Measurements from ENCODE around the gene MFSD2A. TPM values are rescaled to one million over a fixed set of nuclear protein-coding genes. Genes with fewer than 3 reads are reported as not detected.
A peak's percentile ranks its signal among the peaks of the same experiment; 100 is the strongest.

The MFSD2A gene
- total RNA-seq, 1 experiment from 2014 or later: 12.1 TPM

DNA sequence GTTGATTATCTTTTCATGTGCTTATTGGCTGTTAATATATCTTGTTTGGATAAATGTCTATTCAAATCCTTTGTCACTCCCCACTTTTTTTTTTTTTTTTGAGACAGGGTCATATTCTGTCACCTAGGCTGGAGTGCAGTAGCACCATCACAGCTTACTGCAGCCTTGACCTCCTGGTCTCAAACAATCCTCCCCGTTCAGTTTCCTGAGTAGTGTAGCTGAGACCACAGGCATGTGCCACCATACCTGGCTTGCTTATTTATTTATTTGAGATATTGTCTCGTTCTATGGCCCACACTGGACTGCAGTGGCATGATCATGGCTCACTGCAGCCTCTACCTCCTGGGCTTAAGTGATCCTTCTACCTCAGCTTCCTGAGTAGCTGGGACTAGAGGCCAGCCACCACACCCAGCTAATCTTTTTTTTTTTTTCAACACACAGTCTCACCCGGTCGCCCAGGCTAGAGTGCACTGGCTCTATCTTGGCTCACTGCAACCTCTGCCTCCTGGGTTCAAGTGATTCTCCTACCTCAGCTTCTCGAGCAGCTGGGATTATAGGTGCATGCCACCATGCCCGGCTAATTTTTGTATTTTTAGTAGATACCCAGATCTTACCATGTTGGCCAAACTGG is 39.3 kb upstream of the MFSD2A start:
- POLR2A ChIA-PET (ENCODE audit: unreplicated experiment): no interaction called here
- H3K27me3 ChIP-seq (ENCODE audit: low read length): no peaks in the 10 kb centered on the region
- no peak for ATAC-seq
- intact Hi-C loops (cut with micrococcal nuclease): no loop called here
- H4K20me1 ChIP-seq (ENCODE audit: low read length): no peaks in the 10 kb centered on the region
- no peak overlapping the region for H2AFZ ChIP-seq (ENCODE audit: low read length)
- H3K79me2 ChIP-seq (ENCODE audit: low read length): no peaks in the 10 kb centered on the region
- TF ChIP-seq EZH2phosphoT487 (IDR thresholded peaks at IDR 0.05; ENCODE audit: borderline replicate concordance, low read length): no peak
- TF ChIP-seq, protein P1, sequence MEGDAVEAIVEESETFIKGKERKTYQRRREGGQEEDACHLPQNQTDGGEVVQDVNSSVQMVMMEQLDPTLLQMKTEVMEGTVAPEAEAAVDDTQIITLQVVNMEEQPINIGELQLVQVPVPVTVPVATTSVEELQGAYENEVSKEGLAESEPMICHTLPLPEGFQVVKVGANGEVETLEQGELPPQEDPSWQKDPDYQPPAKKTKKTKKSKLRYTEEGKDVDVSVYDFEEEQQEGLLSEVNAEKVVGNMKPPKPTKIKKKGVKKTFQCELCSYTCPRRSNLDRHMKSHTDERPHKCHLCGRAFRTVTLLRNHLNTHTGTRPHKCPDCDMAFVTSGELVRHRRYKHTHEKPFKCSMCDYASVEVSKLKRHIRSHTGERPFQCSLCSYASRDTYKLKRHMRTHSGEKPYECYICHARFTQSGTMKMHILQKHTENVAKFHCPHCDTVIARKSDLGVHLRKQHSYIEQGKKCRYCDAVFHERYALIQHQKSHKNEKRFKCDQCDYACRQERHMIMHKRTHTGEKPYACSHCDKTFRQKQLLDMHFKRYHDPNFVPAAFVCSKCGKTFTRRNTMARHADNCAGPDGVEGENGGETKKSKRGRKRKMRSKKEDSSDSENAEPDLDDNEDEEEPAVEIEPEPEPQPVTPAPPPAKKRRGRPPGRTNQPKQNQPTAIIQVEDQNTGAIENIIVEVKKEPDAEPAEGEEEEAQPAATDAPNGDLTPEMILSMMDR (conservative IDR thresholded peaks at IDR 0.05; ENCODE audit: low read depth, low read length): no peak
- TF ChIP-seq EZH2 (IDR thresholded peaks at IDR 0.05; ENCODE audit: low read length, unreplicated experiment): no peak
- H3K27ac ChIP-seq (ENCODE audit: low read length): no peak overlapping the region
- H3K4me2 ChIP-seq (ENCODE audit: low read length): no peak overlapping the region
- H3K4me1 ChIP-seq (ENCODE audit: insufficient read depth, low read length): no peaks in the 10 kb centered on the region
- DNase-seq: no peak
- no peaks in the 10 kb centered on the region for H3K9me3 ChIP-seq (ENCODE audit: low read length)
- BruUV-seq (replicated peaks): no TSS peak
- no peak overlapping the region for H3K9ac ChIP-seq (ENCODE audit: low read length)
- no peaks in the 10 kb centered on the region for H3K36me3 ChIP-seq (ENCODE audit: low read depth, low read length)
- no peak overlapping the region for H3K4me3 ChIP-seq (ENCODE audit: low read length)
- no peaks in the 10 kb centered on the region for H3F3A ChIP-seq (ENCODE audit: low read length, unreplicated experiment)
- CTCF ChIA-PET: no interaction called here
- no peaks in the 10 kb centered on the region for H3K9me2 ChIP-seq (replicated peaks; ENCODE audit: low read length)

GRCh38 chr1:39917825-39918224 is 37.1 kb upstream of the MFSD2A start:
- Histone ChIP-seq H4K20me1 (ENCODE audit: low read length) (no peaks in the 10 kb centered on the region), H3K9ac (ENCODE audit: low read length) (no peak overlapping the region), H3K4me1 (ENCODE audit: insufficient read depth, low read length) (no peaks in the 10 kb centered on the region), H3K27me3 (ENCODE audit: low read length) (no peaks in the 10 kb centered on the region), H3K4me3 (ENCODE audit: low read length) (no peak overlapping the region), H3K79me2 (ENCODE audit: low read length) (no peaks in the 10 kb centered on the region), H3F3A (ENCODE audit: low read length, unreplicated experiment) (no peaks in the 10 kb centered on the region), H3K9me2 (replicated peaks; ENCODE audit: low read length) (no peaks in the 10 kb centered on the region), H3K27ac (ENCODE audit: low read length) (no peak overlapping the region), H3K36me3 (ENCODE audit: low read depth, low read length) (no peaks in the 10 kb centered on the region), H3K9me3 (ENCODE audit: low read length) (no peaks in the 10 kb centered on the region), H2AFZ (ENCODE audit: low read length) (no peak overlapping the region), H3K4me2 (ENCODE audit: low read length) (no peak overlapping the region)
- ChIA-PET CTCF (no interaction called here), POLR2A (ENCODE audit: unreplicated experiment) (no interaction called here)
- DNase-seq (no peak), ATAC-seq (no peak; the same call in 1 of the 2 replicates)
- TF ChIP-seq EZH2 (IDR thresholded peaks at IDR 0.05; ENCODE audit: low read length, unreplicated experiment) (no peak), EZH2phosphoT487 (IDR thresholded peaks at IDR 0.05; ENCODE audit: borderline replicate concordance, low read length) (no peak)
- TF ChIP-seq, protein P1 (conservative IDR thresholded peaks at IDR 0.05; ENCODE audit: low read depth, low read length): no peak
- intact Hi-C loops (cut with micrococcal nuclease): no loop called here
- no TSS peak for BruUV-seq (replicated peaks)

- ChIA-PET POLR2A (ENCODE audit: unreplicated experiment) (interaction anchor here (0.6 to 0.7 kb wide), 4 partner anchors 36 to 113 kb away, joined by 3 to 17 read pairs (median 6); partner anchors contain the start of gene MFSD2A), CTCF (interaction anchor here (0.6 to 1.9 kb wide), 15 partner anchors 17 to 419 kb away, joined by 3 to 19 read pairs (median 5); partner anchors contain the start of genes CAP1 and MFSD2A)
- H3K9ac ChIP-seq (ENCODE audit: low read length): no peak overlapping the region
- H3K9me2 ChIP-seq (replicated peaks; ENCODE audit: low read length): no peaks in the 10 kb centered on the region
- H3K9me3 ChIP-seq (ENCODE audit: low read length): no peaks in the 10 kb centered on the region
- no peaks in the 10 kb centered on the region for H3F3A ChIP-seq (ENCODE audit: low read length, unreplicated experiment)
- peak; percentile 97 for ATAC-seq
- no peaks in the 10 kb centered on the region for H3K36me3 ChIP-seq (ENCODE audit: low read depth, low read length)
- H3K4me3 ChIP-seq (ENCODE audit: low read length): no peak overlapping the region
- H4K20me1 ChIP-seq (ENCODE audit: low read length): no peaks in the 10 kb centered on the region
- H3K4me2 ChIP-seq (ENCODE audit: low read length): peak overlapping the region; percentile 33; the same call in 1 of the 2 replicates
- 0 out of 2 replicates have a peak overlapping the region, but pooled peaks have one; percentile 11 for H2AFZ ChIP-seq (ENCODE audit: low read length)
- H3K27me3 ChIP-seq (ENCODE audit: low read length): no peaks in the 10 kb centered on the region
- H3K4me1 ChIP-seq (ENCODE audit: insufficient read depth, low read length): no peaks in the 10 kb centered on the region
- no peak for TF ChIP-seq EZH2phosphoT487 (IDR thresholded peaks at IDR 0.05; ENCODE audit: borderline replicate concordance, low read length)
- TF ChIP-seq, protein P1 (conservative IDR thresholded peaks at IDR 0.05; ENCODE audit: low read depth, low read length): peak; percentile 83
- BruUV-seq (replicated peaks): no TSS peak
- intact Hi-C loops (cut with micrococcal nuclease): loop anchor here (1.0 kb wide), 2 partner anchors 54 to 102 kb away; no protein-coding TSS in a partner anchor
- no peak overlapping the region for H3K27ac ChIP-seq (ENCODE audit: low read length)
- DNase-seq: peak; percentile 93
- no peaks in the 10 kb centered on the region for H3K79me2 ChIP-seq (ENCODE audit: low read length)
Measured at GRCh38 chr1:39919545-39919944, 35.4 kb upstream of the MFSD2A start.

Data from PC-3 (cell line).